Measurements from ENCODE around the gene THAP5. TPM values are rescaled to one million over a fixed set of nuclear protein-coding genes. Genes with fewer than 3 reads are reported as not detected.

The THAP5 gene
- total RNA-seq, 1 experiment from 2014 or later, result 24.6 TPM

DNA sequence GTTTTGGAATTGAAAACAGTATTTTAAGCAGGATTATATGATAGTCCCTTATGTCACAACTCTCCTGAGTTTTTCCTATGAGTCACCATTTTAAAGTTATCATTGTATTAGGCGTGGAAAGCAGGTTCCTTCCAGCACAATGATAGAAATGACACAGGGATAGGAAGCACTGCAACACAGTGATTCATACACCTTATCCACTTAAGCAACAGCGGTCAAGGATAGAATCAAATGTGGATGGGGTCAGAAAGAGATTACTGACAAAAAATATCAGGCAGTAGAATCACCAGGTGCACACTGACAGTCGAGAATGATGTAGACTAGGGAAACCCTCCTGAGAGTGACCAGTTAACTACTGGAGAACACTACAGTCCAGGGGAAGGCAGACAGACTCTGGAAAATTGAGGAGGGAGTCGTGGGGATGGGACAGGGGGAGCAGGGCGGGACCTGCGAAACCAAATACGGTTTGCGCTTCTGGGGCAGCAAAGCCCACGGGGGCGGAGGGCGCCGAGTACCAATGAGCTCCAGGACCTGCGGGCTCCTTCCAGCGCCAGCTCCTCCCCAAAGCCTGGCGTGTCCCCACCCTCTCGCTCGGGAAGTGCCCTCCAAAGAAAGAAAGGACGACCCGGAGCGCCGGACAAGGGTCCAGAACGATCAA, 44.0 kb downstream of the THAP5 start:
- POLR2A ChIA-PET, result interaction anchor here (1.4 kb wide), 1 partner anchor 44 kb away, joined by 3 read pairs; the partner anchor contains the start of gene DNAJB9
- 0 out of 2 replicates have a peak, but pooled peaks have one; percentile 18 for TF ChIP-seq POLR2AphosphoS5 (IDR thresholded peaks at IDR 0.05; ENCODE audit: low read depth, low read length)
- TF ChIP-seq, protein P1, sequence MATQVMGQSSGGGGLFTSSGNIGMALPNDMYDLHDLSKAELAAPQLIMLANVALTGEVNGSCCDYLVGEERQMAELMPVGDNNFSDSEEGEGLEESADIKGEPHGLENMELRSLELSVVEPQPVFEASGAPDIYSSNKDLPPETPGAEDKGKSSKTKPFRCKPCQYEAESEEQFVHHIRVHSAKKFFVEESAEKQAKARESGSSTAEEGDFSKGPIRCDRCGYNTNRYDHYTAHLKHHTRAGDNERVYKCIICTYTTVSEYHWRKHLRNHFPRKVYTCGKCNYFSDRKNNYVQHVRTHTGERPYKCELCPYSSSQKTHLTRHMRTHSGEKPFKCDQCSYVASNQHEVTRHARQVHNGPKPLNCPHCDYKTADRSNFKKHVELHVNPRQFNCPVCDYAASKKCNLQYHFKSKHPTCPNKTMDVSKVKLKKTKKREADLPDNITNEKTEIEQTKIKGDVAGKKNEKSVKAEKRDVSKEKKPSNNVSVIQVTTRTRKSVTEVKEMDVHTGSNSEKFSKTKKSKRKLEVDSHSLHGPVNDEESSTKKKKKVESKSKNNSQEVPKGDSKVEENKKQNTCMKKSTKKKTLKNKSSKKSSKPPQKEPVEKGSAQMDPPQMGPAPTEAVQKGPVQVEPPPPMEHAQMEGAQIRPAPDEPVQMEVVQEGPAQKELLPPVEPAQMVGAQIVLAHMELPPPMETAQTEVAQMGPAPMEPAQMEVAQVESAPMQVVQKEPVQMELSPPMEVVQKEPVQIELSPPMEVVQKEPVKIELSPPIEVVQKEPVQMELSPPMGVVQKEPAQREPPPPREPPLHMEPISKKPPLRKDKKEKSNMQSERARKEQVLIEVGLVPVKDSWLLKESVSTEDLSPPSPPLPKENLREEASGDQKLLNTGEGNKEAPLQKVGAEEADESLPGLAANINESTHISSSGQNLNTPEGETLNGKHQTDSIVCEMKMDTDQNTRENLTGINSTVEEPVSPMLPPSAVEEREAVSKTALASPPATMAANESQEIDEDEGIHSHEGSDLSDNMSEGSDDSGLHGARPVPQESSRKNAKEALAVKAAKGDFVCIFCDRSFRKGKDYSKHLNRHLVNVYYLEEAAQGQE (IDR thresholded peaks at IDR 0.05; ENCODE audit: insufficient read depth in 1 of 2, low read depth in 2 of 2, low read length in 1 of 2), result 0 out of 4 replicates have a peak, but pooled peaks of 1 of the 2 experiments have one; percentile 20
- TF ChIP-seq, protein P2, sequence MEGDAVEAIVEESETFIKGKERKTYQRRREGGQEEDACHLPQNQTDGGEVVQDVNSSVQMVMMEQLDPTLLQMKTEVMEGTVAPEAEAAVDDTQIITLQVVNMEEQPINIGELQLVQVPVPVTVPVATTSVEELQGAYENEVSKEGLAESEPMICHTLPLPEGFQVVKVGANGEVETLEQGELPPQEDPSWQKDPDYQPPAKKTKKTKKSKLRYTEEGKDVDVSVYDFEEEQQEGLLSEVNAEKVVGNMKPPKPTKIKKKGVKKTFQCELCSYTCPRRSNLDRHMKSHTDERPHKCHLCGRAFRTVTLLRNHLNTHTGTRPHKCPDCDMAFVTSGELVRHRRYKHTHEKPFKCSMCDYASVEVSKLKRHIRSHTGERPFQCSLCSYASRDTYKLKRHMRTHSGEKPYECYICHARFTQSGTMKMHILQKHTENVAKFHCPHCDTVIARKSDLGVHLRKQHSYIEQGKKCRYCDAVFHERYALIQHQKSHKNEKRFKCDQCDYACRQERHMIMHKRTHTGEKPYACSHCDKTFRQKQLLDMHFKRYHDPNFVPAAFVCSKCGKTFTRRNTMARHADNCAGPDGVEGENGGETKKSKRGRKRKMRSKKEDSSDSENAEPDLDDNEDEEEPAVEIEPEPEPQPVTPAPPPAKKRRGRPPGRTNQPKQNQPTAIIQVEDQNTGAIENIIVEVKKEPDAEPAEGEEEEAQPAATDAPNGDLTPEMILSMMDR (IDR thresholded peaks at IDR 0.05), result no peak
- TF ChIP-seq TCF7L2 (IDR thresholded peaks at IDR 0.05; ENCODE audit: low read depth, low read length), result no peak
- TF ChIP-seq SIN3A (IDR thresholded peaks at IDR 0.05; ENCODE audit: borderline replicate concordance, insufficient read depth, low read depth, low read length), result no peak
- no peaks in the 10 kb centered on the region for H3K27me3 ChIP-seq (ENCODE audit: control insufficient read depth, insufficient read depth, low read length)
- peaks cover 2% of the 10 kb centered on the region; the same call in 1 of the 2 replicates for H3K36me3 ChIP-seq (ENCODE audit: control insufficient read depth, insufficient read depth, low read length)
- peak overlapping the region; percentile 75 to 93 for H3K4me3 ChIP-seq (ENCODE audit: low read depth in 2 of 2, low read length in 2 of 2)
- no peaks in the 10 kb centered on the region for H3K9me3 ChIP-seq (ENCODE audit: control insufficient read depth, insufficient read depth, low read depth, low read length)
- in situ Hi-C loops (cut with HindIII; ENCODE audit: low pct_unique_long_range_greater_than_20kb, low sequenced_read_pairs), result no loop called here
- H3K27ac ChIP-seq (ENCODE audit: low read length), result peak overlapping the region; percentile 97
- BruUV-seq (replicated peaks), result TSS peak; percentile 73
- DNase-seq (ENCODE audit: low read depth, low spot score) (peak; percentile 61), ATAC-seq (peak; percentile 89)
- peaks cover 18% of the 10 kb centered on the region for H3K4me1 ChIP-seq (ENCODE audit: control insufficient read depth, insufficient read depth, low read length)
- CTCF ChIA-PET, result no interaction called here
- intact Hi-C loops (cut with micrococcal nuclease; ENCODE audit: unreplicated experiment), result loop anchor here (5.0 kb wide), 1 partner anchor 42 kb away; the partner anchor contains the start of genes DNAJB9 and THAP5

DNA sequence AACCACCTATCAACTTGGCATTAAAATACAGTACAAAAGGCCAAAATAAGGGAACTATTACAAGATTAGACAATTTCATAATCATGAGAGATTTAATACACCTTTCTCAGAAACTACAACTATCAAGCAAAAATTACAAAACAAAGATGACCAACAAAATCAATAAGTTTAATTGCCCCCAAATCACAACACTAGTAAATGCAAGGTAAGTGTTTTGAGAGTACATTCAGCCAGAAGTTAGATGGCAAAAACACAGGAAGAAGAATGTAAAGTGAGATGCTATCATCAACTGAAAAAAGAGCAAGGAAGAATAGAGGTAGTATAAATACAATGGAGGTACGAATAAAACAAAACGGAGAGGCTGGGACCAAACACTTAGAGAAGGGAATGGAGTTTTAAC, 46.7 kb downstream of the THAP5 start:
- Histone ChIP-seq H3K4me3 (ENCODE audit: low read depth in 2 of 2, low read length in 2 of 2) (no peak overlapping the region), H3K27ac (ENCODE audit: low read length) (no peak overlapping the region), H3K27me3 (ENCODE audit: control insufficient read depth, insufficient read depth, low read length) (no peaks in the 10 kb centered on the region), H3K4me1 (ENCODE audit: control insufficient read depth, insufficient read depth, low read length) (peaks cover 18% of the 10 kb centered on the region), H3K9me3 (ENCODE audit: control insufficient read depth, insufficient read depth, low read depth, low read length) (no peaks in the 10 kb centered on the region), H3K36me3 (ENCODE audit: control insufficient read depth, insufficient read depth, low read length) (peaks cover 2% of the 10 kb centered on the region; the same call in 1 of the 2 replicates)
- no peak for ATAC-seq
- no peak for DNase-seq (ENCODE audit: low read depth, low spot score)
- in situ Hi-C loops (cut with HindIII; ENCODE audit: low pct_unique_long_range_greater_than_20kb, low sequenced_read_pairs) (no loop called here), intact Hi-C loops (cut with micrococcal nuclease; ENCODE audit: unreplicated experiment) (no loop called here)
- TF ChIP-seq TCF7L2 (IDR thresholded peaks at IDR 0.05; ENCODE audit: low read depth, low read length), result no peak
- TF ChIP-seq, protein P1 (IDR thresholded peaks at IDR 0.05; ENCODE audit: insufficient read depth in 1 of 2, low read depth in 2 of 2, low read length in 1 of 2), result no peak
- no peak for TF ChIP-seq SIN3A (IDR thresholded peaks at IDR 0.05; ENCODE audit: borderline replicate concordance, insufficient read depth, low read depth, low read length)
- TF ChIP-seq, protein P2 (IDR thresholded peaks at IDR 0.05), result no peak
- TF ChIP-seq POLR2AphosphoS5 (IDR thresholded peaks at IDR 0.05; ENCODE audit: low read depth, low read length), result no peak
- no TSS peak for BruUV-seq (replicated peaks)
- CTCF ChIA-PET, result no interaction called here
- POLR2A ChIA-PET, result no interaction called here

All from Panc1 (cell line).